Body of pancreas (tissue), 4 donors: ENCODE measurements around the gene TMEM204. TPM values are rescaled to one million over a fixed set of nuclear protein-coding genes. Genes with fewer than 3 reads are reported as not detected.

Experiments
- ATAC-seq: fragments of 150-250 bp; one replicate; pipeline ENCODE4 v1.9.1; 2016
- DNase-seq, 4 donors: peaks; one replicate each; pipeline ENCODE4 v3.0.0-alpha.2; 2019
- H3K27ac ChIP-seq, 4 donors: fragments of 200-600 bp; sonication (generic); 1 replicate in 3 of 4; 2 replicates in 1 of 4; pipeline versions ENCODE4 v1.5.1 to v1.6.1; 2016 to 2019; ENCODE audit warnings: mild to moderate bottlenecking in 1 of 4, mixed read lengths in 1 of 4, moderate library complexity in 1 of 4
- H3K27me3 ChIP-seq, 2 donors: fragments of 200-600 bp; sonication (generic); one replicate each; pipeline ENCODE4 v1.6.0; 2016; ENCODE audit warnings: mild to moderate bottlenecking in 1 of 2
- H3K36me3 ChIP-seq, 2 donors: fragments of 200-600 bp; sonication (generic); replicated peaks in 1 of 2; 2 replicates each; pipeline ENCODE4 v1.5.1; 2016; ENCODE audit warnings: low read depth in 2 of 2; ENCODE audit not compliant: insufficient read depth in 1 of 2
- H3K4me1 ChIP-seq: fragments of 200-600 bp; sonication (generic); one replicate; pipeline ENCODE4 v1.6.0; 2016
- H3K4me3 ChIP-seq, 2 donors: fragments of 200-600 bp; sonication (generic); 1 replicate in 1 of 2; 2 replicates in 1 of 2; pipeline ENCODE4 v1.5.1; 2016 to 2019
- H3K9me3 ChIP-seq, 3 donors: fragments of 200-600 bp; sonication (generic); 1 replicate in 2 of 3; 2 replicates in 1 of 3; pipeline ENCODE4 v1.5.1; 2016
- POLR2A ChIP-seq, 3 donors: fragments of 450-650 bp; IDR thresholded peaks; one replicate each; pipeline ENCODE4 v1.6.1; 2016; ENCODE audit warnings: antibody characterized with exemption in 3 of 3, mild to moderate bottlenecking in 2 of 3
- WGBS, 2 donors: methylation state at CpG; one replicate each; pipeline ENCODE4 v1.1.5; 2017; 5-methylcytosine and 5-hydroxymethylcytosine counted together
- intact Hi-C: fragments of 100-400 bp; cut with DNase I; formaldehyde crosslinking; loops from one replicate; pipeline ENCODE4 v1.15.1; 2023
- total RNA-seq, 2 donors: library from RNA; depleted of rRNA; stranded (reverse); fragments of >200 nt; gene quantifications; one replicate each; pipeline ENCODE4 v1.1.0, GENCODE V29; 2016
- TF ChIP-seq, protein P1 (sequence below), 7 experiments: fragments of 450-650 bp in 4 of 7; fragments of 200-600 bp in 3 of 7; sonication (generic) in 3 of 7; IDR thresholded peaks; one replicate each; pipeline ENCODE4 v1.5.1; 2016 to 2019; ENCODE audit warnings: antibody characterized with exemption in 7 of 7

Gene TMEM204
- total RNA-seq, 2 donors from 2014 or later: 23.6 to 25.1 TPM

GRCh38 chr16:1560153-1560552, 26.7 kb downstream of the TMEM204 start:
- DNase-seq: no peak
- Histone ChIP-seq H3K27ac (no peak overlapping the region), H3K9me3 (no peaks in the 10 kb centered on the region), H3K27me3 (no peaks in the 10 kb centered on the region), H3K4me3 (no peak overlapping the region), H3K36me3 (peaks cover 0 to 2% of the 10 kb centered on the region in 2 donors), H3K4me1 (no peaks in the 10 kb centered on the region)
- intact Hi-C loops: no loop called here
- WGBS, 2 donors: 86 to 89% methylated on average over 7 to 15 of the region's 15 CpGs
- no peak for ATAC-seq
- TF ChIP-seq, protein P1, sequence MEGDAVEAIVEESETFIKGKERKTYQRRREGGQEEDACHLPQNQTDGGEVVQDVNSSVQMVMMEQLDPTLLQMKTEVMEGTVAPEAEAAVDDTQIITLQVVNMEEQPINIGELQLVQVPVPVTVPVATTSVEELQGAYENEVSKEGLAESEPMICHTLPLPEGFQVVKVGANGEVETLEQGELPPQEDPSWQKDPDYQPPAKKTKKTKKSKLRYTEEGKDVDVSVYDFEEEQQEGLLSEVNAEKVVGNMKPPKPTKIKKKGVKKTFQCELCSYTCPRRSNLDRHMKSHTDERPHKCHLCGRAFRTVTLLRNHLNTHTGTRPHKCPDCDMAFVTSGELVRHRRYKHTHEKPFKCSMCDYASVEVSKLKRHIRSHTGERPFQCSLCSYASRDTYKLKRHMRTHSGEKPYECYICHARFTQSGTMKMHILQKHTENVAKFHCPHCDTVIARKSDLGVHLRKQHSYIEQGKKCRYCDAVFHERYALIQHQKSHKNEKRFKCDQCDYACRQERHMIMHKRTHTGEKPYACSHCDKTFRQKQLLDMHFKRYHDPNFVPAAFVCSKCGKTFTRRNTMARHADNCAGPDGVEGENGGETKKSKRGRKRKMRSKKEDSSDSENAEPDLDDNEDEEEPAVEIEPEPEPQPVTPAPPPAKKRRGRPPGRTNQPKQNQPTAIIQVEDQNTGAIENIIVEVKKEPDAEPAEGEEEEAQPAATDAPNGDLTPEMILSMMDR (IDR thresholded peaks at IDR 0.05): no peak
- TF ChIP-seq POLR2A (IDR thresholded peaks at IDR 0.05): no peak

- no peak for DNase-seq
- intact Hi-C loops: no loop called here
- ATAC-seq: no peak
- Histone ChIP-seq H3K36me3 (peaks cover 0 to 2% of the 10 kb centered on the region in 2 donors), H3K27me3 (no peaks in the 10 kb centered on the region), H3K9me3 (no peaks in the 10 kb centered on the region), H3K27ac (no peak overlapping the region), H3K4me3 (no peak overlapping the region), H3K4me1 (no peaks in the 10 kb centered on the region)
- 82 to 87% methylated on average over 4 to 12 of the region's 12 CpGs for WGBS, 2 donors
- TF ChIP-seq, protein P1 (IDR thresholded peaks at IDR 0.05): no peak
- TF ChIP-seq POLR2A (IDR thresholded peaks at IDR 0.05): no peak
Measured at GRCh38 chr16:1560866-1561265, 27.4 kb downstream of the TMEM204 start.

- WGBS, 2 donors: 73 to 84% methylated on average over 7 of the region's 7 CpGs
- DNase-seq: no peak
- no peaks in the 10 kb centered on the region for H3K9me3 ChIP-seq
- no peak overlapping the region for H3K4me3 ChIP-seq
- intact Hi-C loops: no loop called here
- ATAC-seq: no peak
- H3K4me1 ChIP-seq: no peaks in the 10 kb centered on the region
- H3K36me3 ChIP-seq: peaks cover 0 to 2% of the 10 kb centered on the region in 2 donors
- no peak overlapping the region for H3K27ac ChIP-seq
- TF ChIP-seq POLR2A (IDR thresholded peaks at IDR 0.05): no peak
- TF ChIP-seq, protein P1 (IDR thresholded peaks at IDR 0.05): no peak
- H3K27me3 ChIP-seq: no peaks in the 10 kb centered on the region
Measured at GRCh38 chr16:1561266-1561665, 27.8 kb downstream of the TMEM204 start.

DNA sequence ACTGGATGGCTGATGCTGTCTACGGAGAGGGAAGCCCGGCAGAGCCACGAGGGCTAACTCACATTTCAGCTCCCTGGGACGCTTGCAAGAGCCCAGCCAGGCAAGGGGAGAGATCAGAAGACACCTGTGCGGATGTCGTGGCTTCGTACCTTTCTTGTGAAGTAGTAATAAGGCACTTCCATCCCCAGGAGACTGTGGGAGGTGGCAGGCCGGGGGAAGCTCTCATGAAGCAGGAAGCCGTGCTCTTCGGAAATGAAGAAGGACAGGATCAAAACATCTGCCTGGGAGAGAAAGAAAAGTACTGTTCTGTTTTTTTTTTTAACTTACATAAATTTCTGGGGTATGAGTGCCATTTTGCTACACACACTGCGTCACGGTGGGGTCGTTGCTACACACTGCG, 28.4 kb downstream of the TMEM204 start:
- Histone ChIP-seq H3K4me3 (no peak overlapping the region), H3K27ac (no peak overlapping the region), H3K36me3 (peaks cover 0 to 2% of the 10 kb centered on the region in 2 donors), H3K27me3 (no peaks in the 10 kb centered on the region), H3K4me1 (no peaks in the 10 kb centered on the region), H3K9me3 (no peaks in the 10 kb centered on the region)
- TF ChIP-seq POLR2A (IDR thresholded peaks at IDR 0.05): no peak
- TF ChIP-seq, protein P1 (IDR thresholded peaks at IDR 0.05): no peak
- 87 to 91% methylated on average over 14 of the region's 14 CpGs for WGBS, 2 donors
- no peak for ATAC-seq
- DNase-seq: no peak
- intact Hi-C loops: no loop called here

- ATAC-seq (no peak), DNase-seq (no peak)
- Histone ChIP-seq H3K4me3 (no peak overlapping the region), H3K4me1 (no peaks in the 10 kb centered on the region), H3K27me3 (no peaks in the 10 kb centered on the region), H3K27ac (no peak overlapping the region), H3K9me3 (no peaks in the 10 kb centered on the region), H3K36me3 (peaks cover 0 to 2% of the 10 kb centered on the region in 2 donors)
- 92 to 94% methylated on average over 8 to 20 of the region's 20 CpGs for WGBS, 2 donors
- intact Hi-C loops: no loop called here
- TF ChIP-seq, protein P1 (IDR thresholded peaks at IDR 0.05): no peak
- no peak for TF ChIP-seq POLR2A (IDR thresholded peaks at IDR 0.05)
Measured at GRCh38 chr16:1563786-1564185, 30.3 kb downstream of the TMEM204 start.
